Measurements from ENCODE around the gene TEX13D. TPM values are rescaled to one million over a fixed set of nuclear protein-coding genes. Genes with fewer than 3 reads are reported as not detected.

The TEX13D gene
- total and polyA plus RNA-seq, 2 of the 8 experiments (the other 6 are each of a cell fraction or from before 2014, with no cell fraction given) = 0.03 to 0.07 TPM

DNA sequence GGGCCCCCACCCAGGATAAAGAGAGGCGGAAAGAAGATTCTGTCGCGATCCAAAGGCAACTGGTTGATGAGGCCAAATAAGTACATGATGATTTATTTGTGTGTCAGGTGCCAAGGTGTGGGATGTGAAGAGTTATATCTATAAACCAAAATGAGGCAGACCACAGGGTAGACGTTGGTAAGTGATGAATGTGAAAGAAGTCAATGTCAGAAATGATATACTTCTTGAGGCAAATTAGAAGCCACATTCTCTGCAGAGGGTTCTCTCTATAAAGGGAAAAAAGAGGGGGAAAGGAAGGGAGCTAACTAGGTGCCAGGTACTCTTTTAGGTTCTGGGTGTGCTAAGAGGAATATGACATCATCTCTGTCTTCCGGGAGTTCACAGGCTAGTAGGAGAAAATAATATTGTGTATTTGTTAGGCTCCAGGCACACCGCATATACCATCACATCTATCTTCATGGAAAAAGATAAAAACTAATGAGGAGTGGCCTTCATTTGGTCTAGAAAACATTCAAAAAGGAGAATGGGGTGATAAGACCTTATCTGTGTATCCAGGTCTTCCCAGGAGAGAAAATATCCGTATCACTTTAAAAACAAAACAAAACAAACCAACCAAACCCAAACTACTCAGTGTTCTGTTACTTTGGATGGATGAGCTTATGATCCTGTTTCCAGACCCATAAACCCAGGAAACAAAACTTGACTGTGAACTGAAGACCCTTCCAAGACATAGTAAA, 9.1 kb downstream of the TEX13D start:
- no peak overlapping the region for H3K23ac ChIP-seq (ENCODE audit: insufficient read length)
- CTCF ChIA-PET (ENCODE audit: partially characterized antibody) = interaction anchor here (0.7 kb wide), 1 partner anchor 118 kb away, joined by 3 read pairs; no protein-coding TSS in a partner anchor
- TF ChIP-seq KDM1A (IDR thresholded peaks at IDR 0.05; ENCODE audit: borderline replicate concordance, low read length) (no peak), FOSL1 (IDR thresholded peaks at IDR 0.05; ENCODE audit: insufficient read depth, low read depth, low read length) (no peak), SAP30 (IDR thresholded peaks at IDR 0.05; ENCODE audit: insufficient read depth, insufficient replicate concordance, low read length) (no peak), CHD2 (IDR thresholded peaks at IDR 0.05; ENCODE audit: low read length) (no peak), POU5F1 (IDR thresholded peaks at IDR 0.05; ENCODE audit: low read depth, low read length) (no peak), CTBP2 (IDR thresholded peaks at IDR 0.05; ENCODE audit: borderline replicate concordance, insufficient read depth, insufficient read length, low read length) (no peak), TEAD4 (IDR thresholded peaks at IDR 0.05; ENCODE audit: low read depth, low read length) (no peak), SP4 (IDR thresholded peaks at IDR 0.05; ENCODE audit: low read length) (no peak), RAD21 (IDR thresholded peaks at IDR 0.05 in 1 of 2, conservative IDR thresholded peaks at IDR 0.05 in 1 of 2; ENCODE audit: low read depth in 2 of 2, low read length in 2 of 2) (no peak), TAF7 (optimal IDR thresholded peaks at IDR 0.05; ENCODE audit: borderline replicate concordance, low read depth, low read length) (no peak)
- TF ChIP-seq, protein P1, sequence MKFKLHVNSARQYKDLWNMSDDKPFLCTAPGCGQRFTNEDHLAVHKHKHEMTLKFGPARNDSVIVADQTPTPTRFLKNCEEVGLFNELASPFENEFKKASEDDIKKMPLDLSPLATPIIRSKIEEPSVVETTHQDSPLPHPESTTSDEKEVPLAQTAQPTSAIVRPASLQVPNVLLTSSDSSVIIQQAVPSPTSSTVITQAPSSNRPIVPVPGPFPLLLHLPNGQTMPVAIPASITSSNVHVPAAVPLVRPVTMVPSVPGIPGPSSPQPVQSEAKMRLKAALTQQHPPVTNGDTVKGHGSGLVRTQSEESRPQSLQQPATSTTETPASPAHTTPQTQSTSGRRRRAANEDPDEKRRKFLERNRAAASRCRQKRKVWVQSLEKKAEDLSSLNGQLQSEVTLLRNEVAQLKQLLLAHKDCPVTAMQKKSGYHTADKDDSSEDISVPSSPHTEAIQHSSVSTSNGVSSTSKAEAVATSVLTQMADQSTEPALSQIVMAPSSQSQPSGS (IDR thresholded peaks at IDR 0.05; ENCODE audit: low read length) = no peak

More for the DNA sequence above, 9.1 kb downstream of the TEX13D start:
- H2BK20ac ChIP-seq (ENCODE audit: low read length) = no peak overlapping the region
- H3K4me2 ChIP-seq (ENCODE audit: insufficient read depth in 1 of 2, low read depth in 2 of 2, low read length in 2 of 2) = no peak overlapping the region
- no peak overlapping the region for H4K8ac ChIP-seq (ENCODE audit: extremely low read depth, insufficient read depth, low read length)
- no peak overlapping the region for H2BK5ac ChIP-seq (ENCODE audit: low read depth, low read length)
- 92% methylated on average over 7 of the region's 7 CpGs; no CpG with 5 or more reads in 1 of the 2 experiments for WGBS, 2 experiments (ENCODE audit: extremely low coverage in 1 of 2, insufficient coverage in 1 of 2, insufficient read length in 1 of 2, insufficient replicate concordance in 2 of 2, low coverage in 1 of 2, low lambda C conversion rate in 2 of 2, missing lambda C conversion rate in 1 of 2)
- no peak overlapping the region for H2BK15ac ChIP-seq (ENCODE audit: low read length)
- no peak overlapping the region for H3K4ac ChIP-seq (replicated peaks; ENCODE audit: insufficient read length, low read depth, low read length)
- no peaks in the 10 kb centered on the region for H3K4me1 ChIP-seq (replicated peaks in 1 of 4; ENCODE audit: control insufficient read depth in 3 of 4, insufficient read depth in 4 of 4, low read length in 3 of 4)
- no peak overlapping the region for H3K14ac ChIP-seq (ENCODE audit: insufficient read length)
- no peak overlapping the region for H2BK120ac ChIP-seq (replicated peaks; ENCODE audit: low read depth, low read length)
- H3K9me3 ChIP-seq (ENCODE audit: insufficient read depth in 2 of 2, low read depth in 1 of 2, low read length in 1 of 2) = no peaks in the 10 kb centered on the region
- no peak overlapping the region for H4K91ac ChIP-seq (replicated peaks; ENCODE audit: insufficient read length, low read length)
- no peaks in the 10 kb centered on the region for H3K23me2 ChIP-seq (ENCODE audit: low read depth, low read length)
- H3K79me2 ChIP-seq (ENCODE audit: control insufficient read depth in 1 of 2, insufficient read depth in 2 of 2, low read length in 2 of 2) = no peaks in the 10 kb centered on the region
- H2AK5ac ChIP-seq (ENCODE audit: low read depth, low read length) = no peak overlapping the region
- H3K9ac ChIP-seq (replicated peaks in 1 of 4; ENCODE audit: extremely low read depth in 1 of 4, low read depth in 3 of 4, low read length in 3 of 4) = no peak overlapping the region
- no peak overlapping the region for H3K18ac ChIP-seq (ENCODE audit: extremely low read depth, low read length)
- H3K27ac ChIP-seq (ENCODE audit: low read depth, low read length) = no peak overlapping the region
- POLR2A ChIA-PET (ENCODE audit: partially characterized antibody) = no interaction called here
- H4K20me1 ChIP-seq (replicated peaks in 1 of 2; ENCODE audit: control insufficient read depth in 1 of 2, insufficient read depth in 2 of 2, low read length in 2 of 2) = no peaks in the 10 kb centered on the region
- DNase-seq (ENCODE audit: low read depth in 1 of 2, low spot score in 2 of 2) (no peak), FAIRE-seq (no peak)
- no peaks in the 10 kb centered on the region for H3K27me3 ChIP-seq (replicated peaks in 1 of 4; ENCODE audit: control insufficient read depth in 3 of 4, extremely low read depth in 1 of 4, insufficient read depth in 3 of 4, low read length in 3 of 4)
- H2AFZ ChIP-seq (ENCODE audit: low read length) = no peak overlapping the region
- no peaks in the 10 kb centered on the region for H3K36me3 ChIP-seq (ENCODE audit: control insufficient read depth in 2 of 4, insufficient read depth in 4 of 4, low read length in 3 of 4)
- no peaks in the 10 kb centered on the region for H3K79me1 ChIP-seq (ENCODE audit: low read depth, low read length)
- H3K56ac ChIP-seq (replicated peaks; ENCODE audit: insufficient read length, low read depth, low read length) = no peak overlapping the region
- no peak overlapping the region for H4K5ac ChIP-seq (ENCODE audit: insufficient read length, low read depth, low read length)
- H2BK12ac ChIP-seq (ENCODE audit: low read depth, low read length) = no peak overlapping the region
- H3K4me3 ChIP-seq (ENCODE audit: extremely low read depth in 1 of 4, insufficient read depth in 2 of 4, low read depth in 3 of 4, low read length in 4 of 4) = no peak overlapping the region
